Panc1 (cell line): ENCODE results near the gene ADAMTS4. TPM values are rescaled to one million over a fixed set of nuclear protein-coding genes. Genes with fewer than 3 reads are reported as not detected.

Source experiments
- ATAC-seq: fragments of 200-7000 bp; cut with Tn5 transposase; 2 replicates; pipeline ENCODE4 v1.9.1; 2020; ENCODE audit warnings: mild to moderate bottlenecking, moderate library complexity
- BruUV-seq: library from RNA; stranded (reverse); fragments of 400-500 nt; replicated peaks from 2 replicates; lab custom pipeline; 2021; lab: Mats Ljungman, UMichigan
- CTCF ChIA-PET: fragments of 300-600 bp; sonication (Branson Sonifier 250); formaldehyde crosslinking; loops from one replicate; lab custom pipeline; 2022; ENCODE audit warnings: antibody characterized with exemption; lab: Charles Lee
- POLR2A ChIA-PET: fragments of 300-600 bp; sonication (Branson Sonifier 250); formaldehyde crosslinking; loops from one replicate; lab custom pipeline; 2022; ENCODE audit warnings: antibody characterized with exemption; lab: Charles Lee
- DNase-seq: peaks from one replicate; pipeline ENCODE4 v3.0.0-alpha.2; 2010; ENCODE audit warnings: low read depth, low spot score
- H3K27ac ChIP-seq: 2 replicates; pipeline ENCODE4 v1.5.1; 2011; ENCODE audit warnings: mild to moderate bottlenecking, low read length, inconsistent platforms
- H3K27me3 ChIP-seq: fragments of 200-500 bp; sonication (Bioruptor generic); 2 replicates; pipeline ENCODE4 v1.6.0; 2014; ENCODE audit warnings: low read length, inconsistent platforms; ENCODE audit not compliant: control insufficient read depth, insufficient read depth
- H3K36me3 ChIP-seq: fragments of 200-500 bp; sonication (Bioruptor generic); 2 replicates; pipeline ENCODE4 v1.5.1; 2014; ENCODE audit warnings: inconsistent platforms, mild to moderate bottlenecking, low read length, moderate library complexity; ENCODE audit not compliant: control insufficient read depth, insufficient read depth
- H3K4me1 ChIP-seq: 2 replicates; pipeline ENCODE4 v1.5.1; 2011; ENCODE audit warnings: inconsistent platforms, mild to moderate bottlenecking, low read length, moderate library complexity; ENCODE audit not compliant: control insufficient read depth, insufficient read depth
- H3K4me3 ChIP-seq, 2 experiments: 2 replicates each; pipeline ENCODE4 v1.5.1; 2011 to 2012; ENCODE audit warnings: low read depth in 2 of 2, low read length in 2 of 2, mild to moderate bottlenecking in 2 of 2, inconsistent platforms in 1 of 2, moderate library complexity in 1 of 2
- H3K9me3 ChIP-seq: fragments of 200-500 bp; sonication (Bioruptor generic); 2 replicates; pipeline ENCODE4 v1.5.1; 2014; ENCODE audit warnings: low read depth, mild to moderate bottlenecking, inconsistent platforms, low read length, moderate library complexity; ENCODE audit not compliant: control insufficient read depth, insufficient read depth
- POLR2AphosphoS5 ChIP-seq: IDR thresholded peaks from 2 replicates; pipeline ENCODE4 v1.6.1; 2012; ENCODE audit warnings: mild to moderate bottlenecking, low read depth, low read length, moderate library complexity
- SIN3A ChIP-seq: IDR thresholded peaks from 2 replicates; pipeline ENCODE4 v1.6.1; 2012; ENCODE audit warnings: low read depth, mild to moderate bottlenecking, low read length, moderate library complexity, borderline replicate concordance; ENCODE audit not compliant: insufficient read depth
- TCF7L2 ChIP-seq: IDR thresholded peaks from 2 replicates; pipeline ENCODE4 v1.6.1; 2011; ENCODE audit warnings: mild to moderate bottlenecking, low read depth, low read length, inconsistent platforms
- in situ Hi-C: cut with HindIII; loops from 2 replicates; pipeline ENCODE4 v1.10.0; 2016; ENCODE audit warnings: low sequenced_read_pairs, low pct_unique_long_range_greater_than_20kb
- intact Hi-C: fragments of 100-400 bp; cut with micrococcal nuclease; formaldehyde crosslinking; loops from one replicate; pipeline ENCODE4 v1.10.0; 2022; ENCODE audit not compliant: unreplicated experiment
- total RNA-seq: library from RNA; stranded (reverse); gene quantifications from one replicate; pipeline ENCODE4 v1.2.1, GENCODE V29; 2021; ENCODE audit not compliant: unreplicated experiment
- TF ChIP-seq, protein P1 (sequence below): fragments of 450-650 bp; IDR thresholded peaks from 2 replicates; pipeline ENCODE4 v1.5.1; 2017; ENCODE audit warnings: mild to moderate bottlenecking
- TF ChIP-seq, protein P2 (sequence below), 2 experiments: IDR thresholded peaks; 2 replicates each; pipeline ENCODE4 v1.6.1; 2011 to 2012; ENCODE audit warnings: low read depth in 2 of 2, control low read depth in 1 of 2, low read length in 1 of 2, mild to moderate bottlenecking in 1 of 2, moderate library complexity in 1 of 2; ENCODE audit not compliant: insufficient read depth in 1 of 2

ADAMTS4 gene
- total RNA-seq, 1 experiment from 2014 or later = 0.26 TPM

DNA sequence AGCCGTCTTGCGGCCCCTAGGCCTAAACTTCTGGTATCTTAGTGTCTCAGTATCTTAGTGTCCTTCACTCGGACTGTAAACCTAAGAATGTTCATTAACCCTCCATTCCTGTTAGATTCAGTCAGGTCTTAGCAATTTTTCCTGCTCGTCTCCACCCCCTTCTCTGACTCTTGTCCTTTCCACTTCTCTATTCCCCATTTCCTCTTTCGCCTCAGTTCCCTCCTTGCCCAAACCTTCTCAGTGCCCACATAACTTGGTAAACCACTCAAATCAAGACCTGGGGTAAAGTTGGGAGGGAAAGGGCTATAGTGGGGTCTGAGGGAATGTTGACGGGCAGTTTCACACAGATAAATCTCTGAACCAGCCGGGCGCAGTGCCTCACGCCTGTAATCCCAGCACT lies 15.5 kb upstream of the ADAMTS4 start:
- H3K9me3 ChIP-seq = no peaks in the 10 kb centered on the region
- no peaks in the 10 kb centered on the region for H3K4me1 ChIP-seq
- TF ChIP-seq SIN3A (no peak), TCF7L2 (no peak), POLR2AphosphoS5 (no peak)
- TF ChIP-seq, protein P1, sequence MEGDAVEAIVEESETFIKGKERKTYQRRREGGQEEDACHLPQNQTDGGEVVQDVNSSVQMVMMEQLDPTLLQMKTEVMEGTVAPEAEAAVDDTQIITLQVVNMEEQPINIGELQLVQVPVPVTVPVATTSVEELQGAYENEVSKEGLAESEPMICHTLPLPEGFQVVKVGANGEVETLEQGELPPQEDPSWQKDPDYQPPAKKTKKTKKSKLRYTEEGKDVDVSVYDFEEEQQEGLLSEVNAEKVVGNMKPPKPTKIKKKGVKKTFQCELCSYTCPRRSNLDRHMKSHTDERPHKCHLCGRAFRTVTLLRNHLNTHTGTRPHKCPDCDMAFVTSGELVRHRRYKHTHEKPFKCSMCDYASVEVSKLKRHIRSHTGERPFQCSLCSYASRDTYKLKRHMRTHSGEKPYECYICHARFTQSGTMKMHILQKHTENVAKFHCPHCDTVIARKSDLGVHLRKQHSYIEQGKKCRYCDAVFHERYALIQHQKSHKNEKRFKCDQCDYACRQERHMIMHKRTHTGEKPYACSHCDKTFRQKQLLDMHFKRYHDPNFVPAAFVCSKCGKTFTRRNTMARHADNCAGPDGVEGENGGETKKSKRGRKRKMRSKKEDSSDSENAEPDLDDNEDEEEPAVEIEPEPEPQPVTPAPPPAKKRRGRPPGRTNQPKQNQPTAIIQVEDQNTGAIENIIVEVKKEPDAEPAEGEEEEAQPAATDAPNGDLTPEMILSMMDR = no peak
- TF ChIP-seq, protein P2, sequence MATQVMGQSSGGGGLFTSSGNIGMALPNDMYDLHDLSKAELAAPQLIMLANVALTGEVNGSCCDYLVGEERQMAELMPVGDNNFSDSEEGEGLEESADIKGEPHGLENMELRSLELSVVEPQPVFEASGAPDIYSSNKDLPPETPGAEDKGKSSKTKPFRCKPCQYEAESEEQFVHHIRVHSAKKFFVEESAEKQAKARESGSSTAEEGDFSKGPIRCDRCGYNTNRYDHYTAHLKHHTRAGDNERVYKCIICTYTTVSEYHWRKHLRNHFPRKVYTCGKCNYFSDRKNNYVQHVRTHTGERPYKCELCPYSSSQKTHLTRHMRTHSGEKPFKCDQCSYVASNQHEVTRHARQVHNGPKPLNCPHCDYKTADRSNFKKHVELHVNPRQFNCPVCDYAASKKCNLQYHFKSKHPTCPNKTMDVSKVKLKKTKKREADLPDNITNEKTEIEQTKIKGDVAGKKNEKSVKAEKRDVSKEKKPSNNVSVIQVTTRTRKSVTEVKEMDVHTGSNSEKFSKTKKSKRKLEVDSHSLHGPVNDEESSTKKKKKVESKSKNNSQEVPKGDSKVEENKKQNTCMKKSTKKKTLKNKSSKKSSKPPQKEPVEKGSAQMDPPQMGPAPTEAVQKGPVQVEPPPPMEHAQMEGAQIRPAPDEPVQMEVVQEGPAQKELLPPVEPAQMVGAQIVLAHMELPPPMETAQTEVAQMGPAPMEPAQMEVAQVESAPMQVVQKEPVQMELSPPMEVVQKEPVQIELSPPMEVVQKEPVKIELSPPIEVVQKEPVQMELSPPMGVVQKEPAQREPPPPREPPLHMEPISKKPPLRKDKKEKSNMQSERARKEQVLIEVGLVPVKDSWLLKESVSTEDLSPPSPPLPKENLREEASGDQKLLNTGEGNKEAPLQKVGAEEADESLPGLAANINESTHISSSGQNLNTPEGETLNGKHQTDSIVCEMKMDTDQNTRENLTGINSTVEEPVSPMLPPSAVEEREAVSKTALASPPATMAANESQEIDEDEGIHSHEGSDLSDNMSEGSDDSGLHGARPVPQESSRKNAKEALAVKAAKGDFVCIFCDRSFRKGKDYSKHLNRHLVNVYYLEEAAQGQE (IDR thresholded peaks at IDR 0.05; ENCODE audit: insufficient read depth in 1 of 2, low read depth in 2 of 2, low read length in 1 of 2) = no peak
- ChIA-PET POLR2A (no interaction called here), CTCF (no interaction called here)
- H3K27ac ChIP-seq = no peak overlapping the region
- DNase-seq = no peak
- BruUV-seq = no TSS peak
- H3K27me3 ChIP-seq = no peaks in the 10 kb centered on the region
- intact Hi-C loops = no loop called here
- no peak overlapping the region for H3K4me3 ChIP-seq
- in situ Hi-C loops = loop anchor here (25.0 kb wide), 1 partner anchor 173 kb away; no protein-coding TSS in a partner anchor
- peaks cover 20% of the 10 kb centered on the region for H3K36me3 ChIP-seq
- ATAC-seq = no peak

DNA sequence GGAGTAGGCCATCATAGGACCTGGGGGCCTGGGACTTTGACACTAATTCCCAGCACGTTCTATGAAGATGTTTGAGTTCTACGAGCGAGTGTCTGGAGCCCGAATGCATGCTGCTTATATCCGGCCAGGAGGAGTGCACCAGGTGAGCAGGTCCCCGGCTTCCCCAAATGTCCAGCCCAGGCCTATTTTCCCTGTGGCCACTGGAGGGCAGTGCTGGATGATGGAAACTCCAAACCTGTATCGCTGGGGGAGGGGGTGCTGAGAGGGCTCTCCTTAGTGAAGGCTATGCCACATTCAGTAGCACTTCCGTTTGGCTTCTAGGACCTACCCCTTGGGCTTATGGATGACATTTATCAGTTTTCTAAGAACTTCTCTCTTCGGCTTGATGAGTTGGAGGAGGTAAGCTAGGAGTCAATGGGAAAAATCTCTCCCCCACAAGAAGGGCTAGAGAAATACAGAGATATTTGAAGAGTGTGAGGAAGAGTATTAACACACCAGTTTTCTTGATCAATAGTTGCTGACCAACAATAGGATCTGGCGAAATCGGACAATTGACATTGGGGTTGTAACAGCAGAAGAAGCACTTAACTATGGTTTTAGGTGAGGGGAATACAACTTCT lies 11.0 kb upstream of the ADAMTS4 start:
- no peak for TF ChIP-seq SIN3A
- TF ChIP-seq TCF7L2 = no peak
- TF ChIP-seq, protein P2 (IDR thresholded peaks at IDR 0.05; ENCODE audit: insufficient read depth in 1 of 2, low read depth in 2 of 2, low read length in 1 of 2) = no peak
- TF ChIP-seq, protein P1 = peak; percentile 94
- BruUV-seq = TSS peak; percentile 28
- peaks cover 34% of the 10 kb centered on the region for H3K36me3 ChIP-seq
- H3K4me3 ChIP-seq = no peak overlapping the region
- ChIA-PET CTCF (no interaction called here), POLR2A (no interaction called here)
- intact Hi-C loops (no loop called here), in situ Hi-C loops (loop anchor here (25.0 kb wide), 1 partner anchor 177 kb away; no protein-coding TSS in a partner anchor)
- no peak overlapping the region for H3K27ac ChIP-seq
- H3K27me3 ChIP-seq = no peaks in the 10 kb centered on the region
- H3K9me3 ChIP-seq = no peaks in the 10 kb centered on the region
- DNase-seq (peak; percentile 51), ATAC-seq (peak; percentile 95)
- no peaks in the 10 kb centered on the region for H3K4me1 ChIP-seq
